A673 (cell line): Measurements from ENCODE around the gene CCL27.

Experiments
- CTCF ChIP-seq: fragments of 300-800, 200-600 bp; sonication (generic); conservative IDR thresholded peaks from 2 replicates; pipeline ENCODE4 v1.5.1; 2017; ENCODE audit warnings: low read depth, mild to moderate bottlenecking, antibody characterized with exemption, low read length, moderate library complexity, mixed read lengths
- EZH2 ChIP-seq: fragments of 200-600 bp; sonication (generic); IDR thresholded peaks from 2 replicates; pipeline ENCODE4 v1.6.1; 2017; ENCODE audit warnings: borderline replicate concordance, low read depth, mild to moderate bottlenecking, mixed read lengths, antibody characterized with exemption, low read length; ENCODE audit not compliant: poor library complexity, severe bottlenecking

- TF ChIP-seq EZH2 (no peak), CTCF (no peak)
These were observed 26.1 kb upstream of the CCL27 start for GRCh38 chr9:34688329-34689115.
